ENCODE data around the gene BNIP2. TPM values are rescaled to one million over a fixed set of nuclear protein-coding genes. Genes with fewer than 3 reads are reported as not detected.
A peak's percentile ranks its signal among the peaks of the same experiment; 100 is the strongest.
"Not testable (repeated sequence)": the region's sequence is repeated elsewhere in the genome, so short reads cannot be mapped to it uniquely, and the experiment has no call there.

Gene BNIP2
- total RNA-seq, 1 donor from 2014 or later: 29.7 TPM

DNA sequence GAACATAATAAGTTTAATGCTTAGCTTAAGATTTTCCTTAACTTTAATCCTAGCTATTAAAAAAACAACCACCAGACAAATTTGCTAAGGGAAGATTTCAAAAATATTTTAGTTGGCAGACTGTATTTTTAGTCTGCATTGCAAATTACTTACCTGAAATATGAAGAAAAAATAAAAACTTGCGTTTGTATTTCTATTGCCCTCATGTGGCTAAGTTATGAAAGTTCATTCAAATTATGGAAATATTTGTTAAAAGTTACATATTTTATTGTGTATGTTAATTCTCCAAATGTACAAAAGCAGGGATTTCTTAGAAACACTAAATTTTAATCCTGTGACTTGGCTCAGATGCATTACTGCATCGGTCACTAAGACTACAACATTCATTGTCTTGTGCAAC lies 46.8 kb downstream of the BNIP2 start:
- DNase-seq (ENCODE audit: low spot score): no peak
- ATAC-seq: no peak

GRCh38 chr15:59637507-59637906 lies 51.6 kb downstream of the BNIP2 start:
- not testable (repeated sequence) for ATAC-seq; DNase-seq (ENCODE audit: low spot score)

DNA sequence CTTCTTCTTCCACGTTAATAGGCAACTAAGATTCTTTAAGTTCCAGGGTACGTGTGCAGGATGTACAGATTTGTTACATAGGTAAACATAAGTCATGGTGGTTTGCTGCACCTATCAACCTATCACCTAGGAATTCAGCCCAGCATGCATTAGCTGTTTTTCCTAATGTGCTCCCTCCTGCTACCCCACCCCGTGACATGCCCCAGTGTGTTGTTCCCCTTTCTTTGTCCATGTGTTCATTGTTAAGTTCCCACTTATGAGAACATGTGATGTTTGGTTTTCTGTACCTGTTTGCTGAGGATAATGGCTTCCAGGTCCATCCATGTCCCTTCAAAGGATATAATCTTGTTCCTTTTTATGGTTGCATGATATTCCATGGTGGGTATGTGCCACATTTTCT lies 52.9 kb downstream of the BNIP2 start:
- DNase-seq (ENCODE audit: low spot score): no peak
- ATAC-seq: no peak

- ATAC-seq: peak; percentile 16
- DNase-seq (ENCODE audit: low spot score): no peak
These were observed 56.4 kb downstream of the BNIP2 start for GRCh38 chr15:59632714-59633113.

GRCh38 chr15:59622289-59622688 lies 66.8 kb downstream of the BNIP2 start:
- ATAC-seq (peak; percentile 30), DNase-seq (ENCODE audit: low spot score) (no peak)

GRCh38 chr15:59618406-59618805 lies 70.7 kb downstream of the BNIP2 start:
- ATAC-seq (no peak), DNase-seq (ENCODE audit: low spot score) (no peak)

GRCh38 chr15:59616379-59616778 lies 72.7 kb downstream of the BNIP2 start:
- DNase-seq (ENCODE audit: low spot score): no peak
- no peak for ATAC-seq

DNA sequence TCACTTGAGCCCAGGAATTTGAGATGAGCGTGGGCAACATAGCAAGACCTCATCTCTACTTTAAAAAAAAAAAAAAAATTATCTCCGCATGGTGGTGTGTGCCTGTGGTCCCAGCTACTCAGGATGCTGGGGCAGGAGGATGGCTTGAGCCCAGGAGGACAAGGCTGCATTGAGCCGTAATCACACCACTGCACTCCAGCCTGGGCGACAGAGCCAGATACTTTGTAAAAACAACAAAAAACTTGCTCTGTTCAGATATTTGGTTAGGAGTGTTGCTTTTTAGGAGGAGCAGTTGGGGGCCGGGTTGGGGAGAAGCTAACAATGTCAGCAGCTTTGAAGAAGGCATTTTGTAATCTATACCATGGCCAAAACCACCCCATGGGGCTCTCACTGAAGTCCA lies 73.5 kb downstream of the BNIP2 start:
- ATAC-seq (no peak), DNase-seq (ENCODE audit: low spot score) (no peak)

DNA sequence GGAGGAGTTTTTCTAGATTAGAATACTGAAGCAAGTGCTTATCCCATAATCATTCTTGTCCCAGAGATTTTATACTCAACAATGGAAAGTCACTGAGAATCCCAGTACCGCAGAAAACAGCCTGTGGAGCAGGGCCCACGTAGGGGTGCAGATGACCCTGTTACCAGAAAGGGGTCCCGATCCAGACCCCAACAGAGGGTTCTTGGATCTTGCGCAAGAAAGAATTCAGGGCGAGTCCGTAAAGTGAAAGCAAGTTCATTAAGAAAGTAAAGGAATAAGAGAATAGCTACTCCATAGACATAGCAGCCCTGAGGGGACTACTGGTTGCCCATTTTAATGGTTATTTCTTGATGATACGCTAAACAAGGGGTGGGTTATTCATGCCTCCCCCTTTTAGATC lies 75.0 kb downstream of the BNIP2 start:
- no peak for DNase-seq (ENCODE audit: low spot score)
- ATAC-seq: no peak

DNA sequence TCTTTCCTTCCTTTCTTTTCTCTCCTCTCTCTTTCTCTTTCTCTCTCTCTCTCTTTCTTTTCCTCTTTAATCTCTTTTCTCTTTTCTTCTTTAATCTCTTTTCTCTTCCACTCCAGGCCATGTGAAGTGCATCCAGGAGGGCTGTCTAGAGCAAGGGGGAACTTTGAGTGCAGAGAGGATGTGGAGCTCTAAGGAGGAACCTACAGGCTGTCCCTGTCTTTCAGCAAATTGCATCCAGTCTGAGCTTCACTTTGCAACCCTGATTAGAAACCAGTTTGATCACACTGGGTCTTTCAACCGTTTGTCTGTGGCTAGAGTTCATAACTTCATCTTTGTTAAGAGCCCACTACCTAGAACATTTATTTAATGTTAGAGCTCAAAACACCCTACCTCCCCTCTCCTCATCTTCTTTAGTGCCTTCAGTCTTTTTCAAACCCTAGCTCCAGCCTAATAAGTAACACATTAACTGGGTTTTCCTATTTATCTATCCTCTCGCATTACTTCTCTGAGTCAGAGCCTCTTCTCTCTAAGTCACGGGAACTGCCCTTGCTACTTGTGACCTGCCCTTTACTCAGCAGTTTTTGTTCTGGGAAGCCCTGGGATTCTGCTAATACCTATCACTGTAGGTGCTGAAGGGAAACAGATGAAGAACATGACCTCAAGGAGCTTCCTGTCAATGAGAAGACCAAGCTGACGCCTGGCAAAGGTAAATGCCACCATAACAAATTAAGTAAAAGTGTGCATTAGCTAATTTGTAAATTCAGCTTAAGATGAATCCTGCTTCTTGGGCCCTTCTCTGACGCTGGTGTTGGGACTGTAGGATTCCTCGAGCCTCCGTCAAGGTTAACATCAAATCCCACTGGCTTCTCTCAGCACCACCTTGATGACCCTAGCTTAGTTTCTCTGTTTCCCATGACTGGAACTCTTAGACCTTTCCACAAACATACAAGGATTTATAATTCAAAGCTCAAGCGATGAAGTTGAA lies 77.6 kb downstream of the BNIP2 start, which contains the start of gene GCNT3:
Gene GCNT3 (plus strand): TSS at position 508 of the 985 bp plus-strand sequence. CDS start 6,456 bp downstream, outside the sequence.
- peak; percentile 78 for ATAC-seq
- no peak for DNase-seq (ENCODE audit: low spot score)

DNA sequence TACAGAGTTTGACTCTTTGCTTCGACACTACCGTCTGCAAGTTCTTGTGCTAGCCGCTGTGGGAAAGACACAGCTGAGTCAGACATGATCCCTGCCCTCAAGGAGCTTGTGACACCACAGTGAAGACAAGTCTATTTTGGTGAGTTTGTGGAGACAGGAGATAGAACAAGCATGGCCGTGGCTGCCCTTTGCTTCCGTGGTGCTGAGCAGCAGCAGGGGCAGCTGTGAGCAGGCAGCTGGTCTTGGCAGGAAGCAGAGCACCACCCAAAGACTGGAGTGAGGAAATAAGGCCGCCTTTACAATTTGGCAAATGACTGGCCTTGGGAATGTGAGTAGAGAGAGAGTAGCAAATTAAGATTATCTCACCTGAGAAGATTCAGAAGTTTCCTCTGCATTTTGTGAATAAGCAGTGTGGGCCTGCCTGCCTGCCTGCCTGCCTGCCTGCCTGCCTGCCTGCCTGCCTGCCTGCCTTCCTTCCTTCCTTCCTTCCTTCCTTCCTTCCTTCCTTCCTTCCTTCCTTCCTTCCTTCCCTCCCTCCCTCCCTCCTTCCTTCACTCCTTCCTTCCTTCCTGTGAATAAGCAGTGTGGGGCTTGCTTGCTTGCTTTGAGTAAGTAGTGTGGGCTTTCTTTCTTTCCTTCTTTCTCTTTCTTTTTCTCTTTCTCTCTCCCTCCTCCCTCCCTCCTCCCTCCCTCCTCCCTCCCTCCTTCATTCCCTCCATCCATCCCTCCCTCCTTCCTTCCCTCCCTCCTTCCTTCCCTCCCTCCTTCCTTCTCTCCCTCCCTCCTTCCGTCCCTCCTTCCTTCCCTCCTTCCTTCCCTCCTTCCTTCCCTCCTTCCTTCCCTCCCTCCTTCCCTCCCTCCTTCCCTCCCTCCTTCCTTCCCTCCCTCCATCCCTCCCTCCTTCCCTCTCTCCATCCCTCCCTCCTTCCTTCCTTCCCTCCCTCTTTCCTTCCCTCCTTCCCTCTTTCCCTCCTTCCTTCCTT lies 79.1 kb downstream of the BNIP2 start:
- ATAC-seq: no peak

More for the DNA sequence above, 79.1 kb downstream of the BNIP2 start:
- DNase-seq (ENCODE audit: low spot score): no peak

Other genes starting within 250 kb of the BNIP2 start
- 0.30 TPM for gene GCNT3, start 77.5 kb downstream of the BNIP2 start, total RNA-seq
- gene GTF2A2, start 31.8 kb downstream of the BNIP2 start, total RNA-seq: 33.0 TPM